HFFc6 (cell line): ENCODE measurements around the gene EPHA3. TPM values are rescaled to one million over a fixed set of nuclear protein-coding genes. Genes with fewer than 3 reads are reported as not detected.

Experiments
- DNase-seq: peaks from one replicate; pipeline ENCODE4 v3.0.0-alpha.2; 2018
- H3K27ac Mint-ChIP-seq: 2 replicates; pipeline ENCODE4 v1.8.0; 2020; ENCODE audit warnings: mild to moderate bottlenecking, mixed read lengths
- H3K27me3 Mint-ChIP-seq: 2 replicates; pipeline ENCODE4 v1.8.0; 2021; ENCODE audit warnings: mild to moderate bottlenecking, moderate library complexity, mixed read lengths; ENCODE audit not compliant: insufficient read depth
- H3K36me3 Mint-ChIP-seq: 2 replicates; pipeline ENCODE4 v1.8.0; 2021; ENCODE audit warnings: low read depth, mixed read lengths
- H3K4me1 Mint-ChIP-seq: 2 replicates; pipeline ENCODE4 v1.8.0; 2020; ENCODE audit warnings: low read depth, mixed read lengths
- H3K4me3 Mint-ChIP-seq: 2 replicates; pipeline ENCODE4 v1.8.0; 2020; ENCODE audit warnings: mild to moderate bottlenecking, moderate library complexity, mixed read lengths
- H3K9me3 Mint-ChIP-seq: 2 replicates; pipeline ENCODE4 v1.8.0; 2020; ENCODE audit warnings: mild to moderate bottlenecking, mixed read lengths
- CTCF ChIP-seq: fragments of 200-600 bp; sonication (generic); IDR thresholded peaks from 2 replicates; pipeline ENCODE4 v1.5.0; 2021; ENCODE audit warnings: antibody characterized with exemption, mild to moderate bottlenecking
- total RNA-seq, 6 experiments: library from RNA; stranded (reverse); fragmentation: NEBNext Ultra II Directional; extraction: Animal tissue kit (Norgen Biotek cat#: 25700); gene quantifications; 2 replicates in 1 of 6; 3 replicates in 5 of 6; pipeline ENCODE4 v1.2.3, GENCODE V29; 2021

The EPHA3 gene
- total RNA-seq, 6 experiments from 2014 or later = 0.09 to 0.13 (median 0.11) TPM; not detected in 3

- no peak for DNase-seq
- no peaks in the 10 kb centered on the region; the same call in 1 of the 2 replicates for H3K27me3 Mint-ChIP-seq
- H3K9me3 Mint-ChIP-seq = peaks cover 19% of the 10 kb centered on the region; the same call in 1 of the 2 replicates
- no peak for TF ChIP-seq CTCF
- no peaks in the 10 kb centered on the region for H3K36me3 Mint-ChIP-seq
- H3K4me1 Mint-ChIP-seq = no peaks in the 10 kb centered on the region
- H3K27ac Mint-ChIP-seq = no peak overlapping the region
- H3K4me3 Mint-ChIP-seq = no peak overlapping the region
Observed at GRCh38 chr3:89405176-89405575, 297.8 kb downstream of the EPHA3 start.

- TF ChIP-seq CTCF = no peak
- Mint-ChIP-seq H3K4me1 (no peaks in the 10 kb centered on the region), H3K9me3 (peaks cover 19% of the 10 kb centered on the region; the same call in 1 of the 2 replicates), H3K27ac (no peak overlapping the region), H3K36me3 (no peaks in the 10 kb centered on the region), H3K27me3 (no peaks in the 10 kb centered on the region; the same call in 1 of the 2 replicates), H3K4me3 (no peak overlapping the region)
- DNase-seq = no peak
Observed at GRCh38 chr3:89405593-89405992, 298.2 kb downstream of the EPHA3 start.

GRCh38 chr3:89411201-89411600, 303.8 kb downstream of the EPHA3 start:
- Mint-ChIP-seq H3K9me3 (peaks cover 15% of the 10 kb centered on the region; the same call in 1 of the 2 replicates), H3K36me3 (no peaks in the 10 kb centered on the region), H3K27ac (no peak overlapping the region), H3K4me1 (no peaks in the 10 kb centered on the region), H3K4me3 (no peak overlapping the region; the same call in 1 of the 2 replicates), H3K27me3 (no peaks in the 10 kb centered on the region; the same call in 1 of the 2 replicates)
- no peak for TF ChIP-seq CTCF
- DNase-seq = no peak

- no peak for TF ChIP-seq CTCF
- no peak for DNase-seq
- Mint-ChIP-seq H3K27ac (no peak overlapping the region), H3K4me1 (no peaks in the 10 kb centered on the region), H3K4me3 (no peak overlapping the region), H3K27me3 (no peaks in the 10 kb centered on the region; the same call in 1 of the 2 replicates), H3K9me3 (peaks cover 8% of the 10 kb centered on the region; the same call in 1 of the 2 replicates), H3K36me3 (no peaks in the 10 kb centered on the region)
Observed at GRCh38 chr3:89414270-89414669, 306.8 kb downstream of the EPHA3 start.

GRCh38 chr3:89419647-89420241, 312.3 kb downstream of the EPHA3 start:
- Mint-ChIP-seq H3K27me3 (no peaks in the 10 kb centered on the region), H3K4me3 (no peak overlapping the region), H3K36me3 (no peaks in the 10 kb centered on the region), H3K27ac (no peak overlapping the region), H3K4me1 (no peaks in the 10 kb centered on the region), H3K9me3 (peaks cover 5% of the 10 kb centered on the region; the same call in 1 of the 2 replicates)
- no peak for TF ChIP-seq CTCF
- DNase-seq = no peak
